GM18517 (cell line): Measurements from ENCODE around the gene ZSWIM3.
"Not testable (repeated sequence)": the region's sequence is repeated elsewhere in the genome, so short reads cannot be mapped to it uniquely, and the experiment has no call there.

ENCODE experiments used
- ATAC-seq: cut with Tn5 transposase; IDR thresholded peaks from one replicate; pipeline ENCODE4 v1.9.1; 2021; ENCODE audit warnings: mild to moderate bottlenecking, moderate library complexity; ENCODE audit not compliant: unreplicated experiment

The ZSWIM3 gene

DNA sequence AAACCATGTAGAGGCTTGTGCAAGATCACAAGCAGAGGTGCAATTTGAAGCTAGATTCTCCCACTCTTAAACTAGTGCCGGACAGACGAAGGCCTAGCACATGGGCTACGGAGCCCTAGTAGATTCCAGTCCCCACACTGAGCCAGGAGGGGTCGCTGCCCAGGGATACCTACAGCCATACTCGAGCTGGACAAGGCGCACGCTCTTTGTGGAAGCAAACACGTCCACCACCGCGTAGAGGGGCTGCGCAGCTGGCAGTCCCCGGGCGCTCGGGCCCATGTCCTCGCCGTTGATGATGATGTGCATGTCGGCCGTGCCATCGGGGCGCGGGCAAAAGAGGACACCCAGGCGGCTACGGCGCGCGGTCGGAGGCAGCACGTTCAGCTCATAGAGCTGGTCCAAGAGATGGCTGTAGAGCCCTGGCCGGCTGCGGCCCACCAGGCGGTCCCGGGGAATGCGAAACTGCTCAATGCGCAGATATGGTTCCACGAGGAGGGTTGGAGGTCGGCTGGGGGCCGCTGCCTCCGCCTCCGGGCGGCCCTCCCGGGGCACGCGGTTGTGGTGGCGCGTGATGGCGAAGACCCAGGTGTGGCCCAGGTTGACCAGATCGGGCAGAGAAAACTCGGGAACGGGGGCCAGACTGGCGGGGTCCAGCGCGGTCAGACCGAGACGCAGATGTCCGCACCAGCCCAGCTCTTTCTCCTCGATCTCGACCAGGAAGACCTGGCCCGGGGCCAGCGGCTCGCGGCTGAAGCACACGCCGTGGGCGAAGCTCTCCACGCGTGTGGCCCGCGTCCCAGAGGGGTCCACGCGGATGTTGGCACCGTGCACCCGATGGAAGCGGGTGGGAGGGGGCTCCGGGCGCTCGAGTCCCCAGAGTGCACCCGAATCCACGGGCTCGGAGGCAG is 32.9 kb downstream of the ZSWIM3 start:
- no peak for ATAC-seq

DNA sequence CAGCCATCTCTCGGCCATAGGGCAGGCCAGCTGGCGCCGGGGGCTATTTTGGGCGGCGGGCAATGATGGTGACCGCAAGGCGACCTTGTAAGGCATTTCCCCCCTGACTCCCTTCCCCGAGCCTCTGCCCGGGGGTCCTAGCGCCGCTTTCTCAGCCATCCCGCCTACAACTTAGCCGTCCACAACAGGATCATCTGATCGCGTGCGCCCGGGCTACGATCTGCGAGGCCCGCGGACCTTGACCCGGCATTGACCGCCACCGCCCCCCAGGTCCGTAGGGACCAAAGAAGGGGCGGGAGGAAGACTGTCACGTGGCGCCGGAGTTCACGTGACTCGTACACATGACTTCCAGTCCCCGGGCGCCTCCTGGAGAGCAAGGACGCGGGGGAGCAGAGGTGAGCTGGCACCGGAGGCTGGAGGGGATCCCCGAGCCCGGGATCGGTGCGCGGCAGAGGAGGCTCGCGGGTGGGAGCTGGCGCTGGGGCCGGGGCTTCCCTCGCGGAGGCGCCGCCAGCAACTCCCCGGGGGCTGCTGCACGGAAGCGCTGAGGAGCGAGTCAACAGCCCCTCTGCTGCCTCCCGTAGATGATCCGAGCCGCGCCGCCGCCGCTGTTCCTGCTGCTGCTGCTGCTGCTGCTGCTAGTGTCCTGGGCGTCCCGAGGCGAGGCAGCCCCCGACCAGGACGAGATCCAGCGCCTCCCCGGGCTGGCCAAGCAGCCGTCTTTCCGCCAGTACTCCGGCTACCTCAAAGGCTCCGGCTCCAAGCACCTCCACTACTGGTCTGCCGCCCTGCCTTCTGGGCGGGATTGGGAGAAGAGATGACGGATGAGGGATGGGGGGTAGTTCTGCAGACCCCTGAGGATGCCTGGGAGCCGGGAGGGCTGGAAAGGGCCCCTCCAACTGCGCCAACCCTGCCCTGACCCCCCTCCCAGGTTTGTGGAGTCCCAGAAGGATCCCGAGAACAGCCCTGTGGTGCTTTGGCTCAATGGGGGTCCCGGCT is 33.9 kb downstream of the ZSWIM3 start, which contains the start of the genes CTSA and NEURL2:
Gene CTSA (plus strand): TSS at position 351 of the 999 bp plus-strand sequence. CDS start 234 bp downstream, at position 585.
Gene NEURL2 (minus strand): TSS at position 224 of the 999 bp plus-strand sequence. CDS start 217 bp downstream, at position 7.
- peak; percentile 66 for ATAC-seq

DNA sequence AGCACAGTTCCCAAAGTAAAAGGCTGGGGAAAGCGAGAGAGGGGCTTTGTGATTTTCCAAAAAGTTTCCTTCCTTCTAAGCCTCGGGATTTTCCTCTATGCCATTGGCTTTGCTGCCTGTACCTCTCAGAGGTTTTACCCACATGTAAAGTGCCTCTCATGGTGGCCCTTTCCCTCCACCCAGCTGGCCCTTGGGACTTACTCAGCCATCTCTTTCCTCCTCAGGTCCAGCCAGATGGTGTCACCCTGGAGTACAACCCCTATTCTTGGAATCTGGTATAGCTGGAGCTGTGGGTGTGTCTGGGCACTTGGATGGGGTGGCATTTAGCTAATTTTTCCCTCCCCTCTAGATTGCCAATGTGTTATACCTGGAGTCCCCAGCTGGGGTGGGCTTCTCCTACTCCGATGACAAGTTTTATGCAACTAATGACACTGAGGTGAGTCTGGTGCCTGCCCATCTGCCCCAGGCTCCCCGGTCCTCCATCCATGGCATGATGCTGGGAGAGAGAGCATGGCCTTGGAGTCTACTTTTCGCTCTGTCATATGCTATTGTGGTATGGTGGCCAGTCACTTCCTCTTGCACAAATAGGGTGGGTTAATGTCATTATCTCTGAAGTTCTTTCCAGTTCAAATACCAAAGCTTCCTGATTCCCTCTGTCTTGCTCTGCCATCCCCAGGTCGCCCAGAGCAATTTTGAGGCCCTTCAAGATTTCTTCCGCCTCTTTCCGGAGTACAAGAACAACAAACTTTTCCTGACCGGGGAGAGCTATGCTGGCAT is 34.8 kb downstream of the ZSWIM3 start:
- ATAC-seq = no peak

- ATAC-seq = no peak
Measured at GRCh38 chr20:45892828-45893500, 35.5 kb downstream of the ZSWIM3 start.

DNA sequence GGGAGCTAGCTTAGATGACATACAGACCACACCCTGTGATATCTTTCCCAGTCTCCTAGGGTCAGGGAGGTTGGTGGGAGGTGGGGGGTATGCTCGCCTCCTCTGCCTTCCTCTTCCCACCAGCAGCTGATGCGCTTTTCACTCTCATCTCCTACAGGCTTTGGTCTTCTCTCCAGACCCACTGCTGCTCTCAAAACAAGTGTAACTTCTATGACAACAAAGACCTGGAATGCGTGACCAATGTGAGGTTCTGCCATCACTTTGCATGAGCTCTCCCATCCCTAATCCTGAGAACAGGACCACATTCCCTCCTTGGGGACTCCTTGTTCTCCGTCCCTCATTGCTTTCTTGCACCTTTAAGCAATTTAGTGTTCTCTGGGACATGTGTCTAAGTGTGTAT is 36.4 kb downstream of the ZSWIM3 start:
- ATAC-seq = no peak

- no peak for ATAC-seq
Measured at GRCh38 chr20:45894797-45895196, 37.4 kb downstream of the ZSWIM3 start.

DNA sequence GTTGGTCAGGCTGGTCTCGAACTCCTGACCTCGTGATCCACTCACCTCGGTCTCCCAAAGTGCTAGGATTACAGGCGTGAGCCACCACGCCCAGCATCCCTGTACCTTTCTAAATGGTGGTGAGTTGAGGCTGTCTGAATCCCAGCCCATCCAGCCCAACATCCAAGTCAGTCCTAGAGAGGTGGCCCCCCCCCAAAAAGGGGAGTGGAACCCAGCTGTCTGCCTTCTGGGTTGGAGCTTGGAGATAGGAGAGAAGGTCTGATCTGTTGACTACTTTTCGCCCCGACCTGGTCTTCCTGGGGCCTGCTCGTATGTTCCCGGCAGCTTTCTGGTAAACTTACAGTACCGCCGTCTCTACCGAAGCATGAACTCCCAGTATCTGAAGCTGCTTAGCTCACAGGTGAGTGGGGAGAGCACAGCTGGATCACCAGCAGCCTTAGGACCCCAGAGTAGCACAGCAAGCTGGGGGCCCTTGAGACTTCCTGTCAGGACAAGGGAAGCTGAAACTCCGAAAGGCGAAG is 39.3 kb downstream of the ZSWIM3 start:
- no peak for ATAC-seq

DNA sequence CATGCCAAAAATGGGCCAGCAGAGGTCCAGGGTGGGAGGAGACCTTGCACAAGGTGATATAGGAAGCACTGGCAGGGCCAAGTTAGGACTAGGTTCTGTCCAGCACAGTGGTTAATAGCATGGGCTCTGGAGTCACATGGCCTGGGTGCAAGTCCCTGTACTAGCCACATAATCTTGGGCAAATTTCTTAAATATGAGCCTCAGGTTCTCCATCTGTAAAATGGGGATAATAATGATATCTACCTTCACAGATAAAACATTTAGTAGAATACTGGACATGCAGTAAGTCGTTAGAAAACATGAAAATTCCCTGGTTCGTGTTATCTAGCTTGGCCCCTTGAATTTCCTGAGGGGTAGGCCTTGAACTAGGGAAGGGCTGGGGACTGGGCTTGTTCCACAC is 39.9 kb downstream of the ZSWIM3 start:
- ATAC-seq = no peak

- ATAC-seq = no peak
Measured at GRCh38 chr20:45897692-45898091, 40.3 kb downstream of the ZSWIM3 start.

DNA sequence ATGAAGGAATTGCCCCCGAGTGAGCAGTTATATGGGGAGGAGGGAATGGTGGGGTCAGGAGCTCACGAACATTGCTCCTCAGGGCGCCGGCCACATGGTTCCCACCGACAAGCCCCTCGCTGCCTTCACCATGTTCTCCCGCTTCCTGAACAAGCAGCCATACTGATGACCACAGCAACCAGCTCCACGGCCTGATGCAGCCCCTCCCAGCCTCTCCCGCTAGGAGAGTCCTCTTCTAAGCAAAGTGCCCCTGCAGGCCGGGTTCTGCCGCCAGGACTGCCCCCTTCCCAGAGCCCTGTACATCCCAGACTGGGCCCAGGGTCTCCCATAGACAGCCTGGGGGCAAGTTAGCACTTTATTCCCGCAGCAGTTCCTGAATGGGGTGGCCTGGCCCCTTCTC is 40.9 kb downstream of the ZSWIM3 start:
- ATAC-seq = no peak

- ATAC-seq = no peak
Measured at GRCh38 chr20:45899046-45899835, 41.8 kb downstream of the ZSWIM3 start.

GRCh38 chr20:45901332-45901731 is 43.9 kb downstream of the ZSWIM3 start:
- not testable (repeated sequence) for ATAC-seq

DNA sequence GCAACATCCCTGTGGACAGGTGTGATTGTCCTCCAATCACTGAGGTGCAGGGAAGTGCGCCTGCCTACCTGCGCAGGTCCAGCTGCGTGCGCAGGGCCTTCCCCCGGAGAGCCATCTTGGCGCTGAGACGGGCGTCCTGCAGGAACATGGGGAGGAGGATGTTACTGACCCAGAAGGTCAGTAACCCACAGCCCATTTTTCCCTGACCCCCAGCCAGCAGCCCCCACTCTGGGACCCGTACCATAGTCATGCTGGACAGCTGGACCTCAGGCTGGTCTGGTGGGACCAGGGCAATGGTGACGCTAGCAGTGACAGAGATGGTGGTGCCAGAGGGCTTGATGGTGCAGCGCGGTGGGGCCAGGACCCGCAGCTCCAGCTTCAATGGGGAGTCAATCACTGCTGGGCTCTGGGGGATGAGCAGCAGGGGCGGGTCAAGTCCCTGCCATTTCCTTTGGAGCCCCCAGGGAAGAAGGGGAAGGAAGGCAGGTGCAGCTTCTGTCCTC is 44.8 kb downstream of the ZSWIM3 start:
- ATAC-seq = no peak

DNA sequence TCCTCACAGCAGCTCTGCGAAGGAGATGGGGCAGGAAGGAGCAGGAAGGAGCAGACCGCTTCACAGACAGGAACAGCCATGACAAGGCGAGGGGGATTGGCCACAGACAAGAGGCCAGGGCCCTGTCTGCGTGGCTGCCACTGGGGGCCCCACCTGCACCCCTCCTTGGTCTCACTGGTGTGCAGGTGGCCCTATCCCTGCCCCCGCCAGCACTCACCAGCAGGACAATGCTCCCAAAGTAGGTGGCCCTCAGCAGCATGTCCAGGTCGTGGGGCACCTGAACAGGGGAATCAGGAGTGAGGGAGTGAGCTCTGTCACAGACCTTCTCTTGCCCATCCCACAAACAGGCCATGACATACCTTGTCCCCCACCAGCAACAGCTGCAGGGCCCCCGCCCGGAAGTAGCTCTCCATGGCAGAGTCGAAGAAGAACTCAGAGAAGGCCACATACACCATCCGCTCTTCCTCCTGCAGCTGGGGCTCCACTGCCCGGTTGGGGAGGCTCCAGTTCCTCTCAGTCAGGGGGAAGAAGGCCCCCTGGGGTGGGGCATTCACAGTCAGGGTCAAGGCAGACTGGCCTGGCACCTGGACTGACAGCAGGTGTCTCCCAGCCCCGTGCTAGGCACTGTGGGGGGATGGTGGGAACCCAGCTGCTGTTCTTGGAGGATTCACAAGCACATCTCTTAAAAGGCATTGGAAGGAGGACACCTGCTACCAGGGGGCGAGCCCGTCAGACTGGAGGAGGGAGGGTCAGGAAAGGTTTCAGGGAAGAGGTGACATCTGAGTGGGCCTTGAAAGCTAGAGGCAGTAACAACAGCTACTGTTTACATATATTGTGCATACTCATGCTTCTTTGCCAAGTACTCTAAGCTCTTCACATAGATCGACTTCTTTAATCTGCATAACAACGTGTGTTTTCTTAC is 47.4 kb downstream of the ZSWIM3 start:
- ATAC-seq = no peak

DNA sequence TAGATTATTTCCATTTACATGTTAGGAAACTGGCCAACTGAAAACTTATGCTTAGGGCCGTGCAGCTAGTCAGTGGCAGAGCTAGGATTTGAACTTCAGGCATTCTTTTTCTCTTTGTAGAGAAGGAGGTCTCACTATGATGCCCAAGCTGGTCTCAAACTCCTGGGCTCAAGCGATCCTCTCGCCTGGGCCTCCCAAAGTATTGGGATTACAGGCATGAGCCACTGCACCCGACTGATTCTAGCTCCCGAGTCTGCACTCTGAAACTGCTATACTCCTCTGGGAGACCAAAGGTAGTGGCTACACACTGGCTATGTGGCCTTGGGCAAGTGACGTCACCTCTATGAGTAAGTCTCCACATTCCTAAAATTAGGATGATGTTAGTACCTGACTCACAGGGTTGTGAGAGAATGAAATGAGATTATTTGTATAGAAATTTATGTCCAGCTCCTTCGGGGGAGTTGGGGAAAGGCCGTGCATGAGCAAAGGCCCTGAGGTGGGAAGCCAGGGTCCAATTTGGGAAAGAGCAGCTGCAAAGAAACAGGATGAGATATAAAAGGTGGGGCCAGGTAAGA is 48.2 kb downstream of the ZSWIM3 start:
- ATAC-seq = no peak

GRCh38 chr20:45907219-45907948 is 50.0 kb downstream of the ZSWIM3 start:
- no peak for ATAC-seq

- no peak for ATAC-seq
Measured at GRCh38 chr20:45908084-45908483, 50.7 kb downstream of the ZSWIM3 start.
